ENCODE measurements around the gene ATXN7.

ATXN7 gene

DNA sequence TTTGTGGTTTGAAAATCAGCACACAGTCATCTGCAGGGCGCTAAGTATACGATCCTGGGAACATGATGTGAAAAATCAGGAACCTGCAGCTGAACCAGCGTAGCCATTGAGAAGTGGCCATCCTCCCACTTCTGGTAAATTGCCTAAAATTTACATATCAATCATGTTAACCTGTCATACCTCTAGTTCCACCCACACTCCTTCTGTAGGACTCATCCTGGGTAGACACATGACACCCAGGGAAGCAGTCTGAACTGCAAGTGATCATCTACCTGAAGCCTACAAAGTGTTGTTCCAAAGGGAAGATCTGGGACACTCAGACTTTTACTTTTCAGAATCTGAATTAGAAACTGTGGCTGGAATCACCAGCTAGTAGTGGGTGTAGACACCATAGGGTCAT, 165.1 kb downstream of the ATXN7 start:
- no peak for DNase-seq

DNA sequence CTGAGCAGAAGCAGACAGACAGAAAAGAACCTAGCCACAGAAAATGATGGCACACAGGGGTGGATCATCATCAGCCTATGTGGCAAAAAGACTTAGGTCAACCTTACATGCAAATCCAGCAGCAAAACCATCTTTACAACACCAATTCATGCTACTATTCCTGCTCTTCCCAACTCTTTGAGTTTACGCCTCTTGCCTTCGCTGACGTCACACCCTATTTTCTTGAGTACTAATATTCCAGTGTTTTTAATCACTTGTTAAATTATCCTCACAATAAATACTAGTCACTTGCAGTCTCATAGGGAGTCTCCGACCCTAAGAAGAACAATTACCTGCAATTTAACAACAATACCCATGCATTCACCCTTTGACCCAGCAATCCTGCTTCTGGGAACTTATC, 165.6 kb downstream of the ATXN7 start:
- DNase-seq = no peak

- no peak for DNase-seq
Measured at GRCh38 chr3:64030741-64031140, 167.1 kb downstream of the ATXN7 start.

DNA sequence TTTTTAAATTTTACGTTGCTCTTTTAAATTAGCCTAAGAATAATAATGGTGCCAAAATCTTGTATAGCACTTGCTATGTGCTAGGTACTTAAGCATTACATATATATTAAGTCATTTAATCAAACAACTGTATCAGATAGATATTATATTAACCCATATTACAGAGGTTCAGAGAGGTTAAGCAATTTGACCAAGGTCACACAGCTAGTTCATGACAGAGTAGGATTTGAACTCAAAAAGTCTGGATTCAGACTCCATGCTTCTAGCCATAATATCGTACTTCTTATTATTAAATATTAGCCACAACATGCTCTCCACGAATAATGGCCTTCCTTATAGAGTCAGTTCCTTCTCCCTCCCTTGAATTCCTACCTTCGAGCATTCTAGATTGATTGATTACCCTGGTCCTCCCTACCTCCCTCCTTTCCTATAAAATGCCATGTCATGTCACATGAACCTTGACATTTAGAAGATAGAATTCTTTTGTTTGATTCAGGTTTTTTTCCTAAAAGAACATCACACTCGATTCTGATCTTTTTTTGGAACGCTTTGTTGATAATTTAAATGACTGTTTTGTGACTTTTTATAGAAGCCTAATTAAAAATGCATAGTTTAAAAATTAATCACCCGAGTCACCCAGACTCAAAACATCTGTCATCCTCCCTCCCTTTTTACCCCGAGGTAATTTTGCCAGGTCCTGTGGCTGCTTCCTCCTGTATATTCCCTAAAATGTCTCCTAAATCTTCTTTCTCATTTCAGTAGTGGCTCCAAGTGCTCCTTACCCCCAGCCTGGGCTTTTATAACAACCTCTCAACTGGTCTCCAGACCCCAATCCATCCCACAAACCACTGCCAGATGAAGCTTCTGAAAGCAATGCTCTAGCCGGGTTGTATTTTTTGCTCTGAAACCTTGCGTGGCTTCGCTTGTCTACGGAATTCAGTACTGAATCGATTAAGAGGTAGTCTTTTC, 168.2 kb downstream of the ATXN7 start:
- no peak for DNase-seq

DNA sequence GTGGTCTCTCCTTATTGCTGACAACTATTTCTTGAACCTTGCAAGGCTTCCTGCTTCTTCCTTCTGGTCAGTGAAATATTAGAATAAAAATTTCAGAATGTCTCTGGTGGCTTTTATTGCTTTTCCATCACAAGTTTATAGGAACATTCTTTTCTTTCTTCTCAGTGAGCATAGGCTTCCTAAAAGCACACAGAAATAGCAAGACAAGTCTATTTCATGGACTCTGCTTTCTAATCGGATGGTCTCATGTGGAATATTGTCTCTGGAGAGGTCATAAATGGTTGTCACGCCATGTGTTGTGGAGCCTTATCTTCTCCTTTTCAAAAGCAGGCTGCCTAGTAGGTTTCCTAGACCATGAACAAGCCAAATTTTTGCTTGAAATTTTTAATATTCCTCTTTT, 169.4 kb downstream of the ATXN7 start:
- no peak for DNase-seq

GRCh38 chr3:64037084-64037483, 173.4 kb downstream of the ATXN7 start:
- DNase-seq = no peak

DNA sequence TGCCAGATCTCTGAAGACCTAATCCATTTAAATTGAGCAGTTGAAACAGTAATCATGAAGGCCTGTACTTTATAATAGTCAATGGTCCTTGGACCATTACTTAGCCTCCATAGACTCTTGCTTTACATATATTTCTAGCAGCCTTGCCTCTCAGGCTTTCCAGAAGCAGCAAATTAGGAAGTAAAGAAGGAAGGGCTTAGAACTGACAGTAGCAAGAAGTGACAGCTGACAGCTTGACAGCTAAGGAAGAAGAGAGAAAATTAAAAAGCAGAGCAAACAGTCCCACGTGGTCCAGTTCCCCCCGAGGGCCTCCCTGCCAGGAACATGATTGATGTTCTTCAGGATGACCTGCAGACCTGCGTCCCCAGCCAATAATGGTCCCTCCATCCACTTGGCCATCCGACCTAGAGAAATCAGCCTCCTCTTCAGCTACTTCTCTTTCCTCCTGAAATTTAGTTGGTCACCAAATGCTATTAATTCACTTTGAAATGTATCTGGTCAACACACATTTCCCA, 174.6 kb downstream of the ATXN7 start:
- no peak for DNase-seq

DNA sequence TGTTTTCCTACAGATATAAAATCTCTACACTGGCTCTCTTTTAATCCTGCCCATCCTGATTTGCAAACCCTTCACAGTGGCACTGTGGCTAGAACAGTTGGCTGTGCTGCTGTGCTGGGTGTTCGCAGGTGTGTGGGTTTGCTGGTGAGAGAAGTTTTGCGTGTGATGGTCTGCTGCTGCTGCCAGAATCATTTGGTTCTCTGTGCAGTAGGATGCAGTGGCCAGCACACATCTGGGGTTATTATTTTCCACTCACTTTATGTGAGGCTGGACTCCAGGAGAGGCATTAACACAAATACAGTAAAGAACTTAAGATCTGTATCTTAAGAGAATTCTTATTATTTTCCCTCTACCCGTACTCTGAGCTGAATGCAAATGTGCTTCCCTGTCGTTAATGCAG, 175.7 kb downstream of the ATXN7 start:
- DNase-seq = no peak

GRCh38 chr3:64039981-64040733, 176.5 kb downstream of the ATXN7 start:
- no peak for DNase-seq

DNA sequence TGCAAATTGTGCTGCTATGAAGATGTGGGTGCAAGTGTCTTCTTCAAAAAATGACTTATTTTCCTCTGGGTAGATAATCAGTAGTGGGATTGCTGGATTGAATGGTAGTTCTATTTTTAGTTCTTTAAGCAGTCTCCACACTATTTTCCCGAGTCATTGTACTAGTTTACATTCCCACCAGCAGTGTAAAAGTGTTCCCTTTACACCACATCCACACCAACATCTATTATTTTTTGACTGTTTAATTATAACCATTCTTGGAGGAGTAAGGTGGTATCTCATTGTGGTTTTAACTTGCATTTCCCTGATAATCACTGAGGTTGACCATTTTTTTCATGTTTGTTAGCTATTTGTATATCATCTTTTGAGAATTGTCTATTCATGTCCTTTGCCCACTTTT, 179.3 kb downstream of the ATXN7 start:
- DNase-seq = no peak

DNA sequence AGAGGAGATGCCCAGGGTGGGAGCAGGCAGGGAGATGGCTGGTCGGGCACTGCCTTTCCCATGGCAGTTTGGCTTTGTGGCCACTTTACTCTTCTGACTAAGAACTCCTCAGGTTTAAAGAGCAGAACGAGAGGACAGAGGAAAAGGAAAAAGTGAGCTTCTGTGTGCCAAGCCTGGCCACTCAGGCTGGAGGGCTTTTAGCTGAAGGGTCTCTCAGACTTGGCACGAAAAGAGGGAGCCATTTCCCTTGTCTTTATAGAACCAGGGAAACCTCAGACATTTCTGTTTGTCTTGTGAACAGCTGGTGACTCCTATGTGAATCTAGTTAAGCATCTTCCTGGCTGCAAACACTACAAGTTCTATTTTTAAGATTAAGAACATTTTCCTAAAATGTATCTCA, 182.9 kb downstream of the ATXN7 start:
- DNase-seq = no peak

- DNase-seq = no peak
Measured at GRCh38 chr3:64046996-64047594, 183.4 kb downstream of the ATXN7 start.

DNA sequence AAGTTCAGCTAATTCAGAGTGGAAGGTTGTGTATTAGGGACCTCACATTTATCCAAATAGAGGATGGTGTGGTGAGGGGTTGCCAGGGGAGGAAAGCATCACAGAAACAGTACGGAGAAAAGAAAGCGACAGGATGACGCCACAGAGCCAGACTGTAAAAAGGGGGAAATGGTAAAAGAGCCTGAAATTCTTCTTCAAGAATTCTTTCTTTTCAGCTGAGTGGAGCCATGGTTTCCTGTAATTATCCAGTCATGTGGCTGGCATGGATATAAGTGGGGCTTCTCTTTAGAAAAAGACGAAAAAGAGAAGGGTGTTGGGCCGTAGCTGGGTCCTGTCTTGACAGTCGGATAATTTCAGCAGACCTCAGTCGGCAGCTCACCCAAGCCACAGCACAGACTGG, 184.1 kb downstream of the ATXN7 start:
- no peak for DNase-seq

DNA sequence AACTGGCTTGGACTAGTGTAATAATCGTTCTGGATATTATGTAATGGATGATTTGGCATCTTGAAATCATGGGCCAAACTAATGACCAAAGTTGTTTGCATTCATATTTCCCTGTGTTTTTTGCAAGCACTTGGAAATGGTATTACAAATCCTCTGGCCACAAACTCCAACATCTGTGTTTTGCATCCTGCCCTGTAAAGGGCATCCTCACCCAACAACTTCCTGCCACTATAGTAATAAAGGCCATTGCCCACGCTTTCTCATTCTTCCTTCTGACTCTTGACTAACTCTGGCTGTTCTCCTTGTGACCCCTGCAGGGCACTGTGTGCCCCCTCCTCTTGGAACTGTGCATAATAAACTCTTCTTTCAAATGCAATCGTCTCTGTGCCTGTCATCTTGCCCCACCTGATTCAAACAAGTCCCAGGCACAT, 185.0 kb downstream of the ATXN7 start:
- no peak for DNase-seq

DNA sequence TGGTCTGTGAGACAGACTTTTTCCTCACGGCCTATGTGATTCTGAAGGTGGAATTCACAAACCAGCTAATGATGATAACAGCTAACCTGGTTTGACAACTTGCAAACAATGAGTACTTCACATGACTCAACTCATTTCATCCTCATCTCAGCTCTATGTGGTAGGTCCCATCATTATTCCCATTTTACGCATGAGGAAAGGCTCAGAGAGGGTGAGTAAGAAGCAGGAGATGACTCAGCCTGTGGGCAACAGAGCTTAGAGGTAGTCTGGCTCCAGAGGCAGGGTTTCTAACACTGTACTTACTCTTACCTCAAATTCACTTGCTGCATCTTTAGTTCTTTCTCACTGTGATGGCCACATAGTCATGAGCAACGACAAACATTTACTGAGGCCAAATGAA, 185.5 kb downstream of the ATXN7 start:
- no peak for DNase-seq

GRCh38 chr3:64049832-64050231, 186.2 kb downstream of the ATXN7 start:
- DNase-seq = no peak
